Cardiac muscle cell (in vitro differentiated cells and primary cell): ENCODE results near the gene GGA1. TPM values are rescaled to one million over a fixed set of nuclear protein-coding genes. Genes with fewer than 3 reads are reported as not detected.
"Not testable (repeated sequence)": the region's sequence is repeated elsewhere in the genome, so short reads cannot be mapped to it uniquely, and the experiment has no call there.

Experiments
- DNase-seq, 2 donors: peaks; one replicate each; pipeline versions ENCODE4 v3.0.0 to v3.0.0-alpha.2; 2010 to 2017; ENCODE audit warnings: low read depth in 1 of 2, low spot score in 1 of 2
- H3K27ac ChIP-seq: fragments of 200-600 bp; sonication (generic); 2 replicates; pipeline ENCODE4 v1.5.1; 2016
- H3K27me3 ChIP-seq: fragments of 200-600 bp; sonication (generic); 2 replicates; pipeline ENCODE4 v1.6.0; 2016; ENCODE audit warnings: control low read depth
- H3K36me3 ChIP-seq: fragments of 200-600 bp; sonication (generic); 2 replicates; pipeline ENCODE4 v1.5.1; 2016; ENCODE audit warnings: control low read depth
- H3K4me1 ChIP-seq: fragments of 200-600 bp; sonication (generic); 2 replicates; pipeline ENCODE4 v1.8.1; 2017; ENCODE audit warnings: low read depth, mild to moderate bottlenecking, mixed run types
- H3K4me3 ChIP-seq: fragments of 200-600 bp; sonication (generic); 2 replicates; pipeline ENCODE4 v1.5.1; 2016; ENCODE audit warnings: mild to moderate bottlenecking
- H3K9me3 ChIP-seq: fragments of 200-600 bp; sonication (generic); 2 replicates; pipeline ENCODE4 v1.5.1; 2017; ENCODE audit warnings: low read depth, mild to moderate bottlenecking, control low read depth
- CTCF ChIP-seq: IDR thresholded peaks from 2 replicates; pipeline ENCODE4 v1.5.1; 2012; ENCODE audit warnings: low read depth, mild to moderate bottlenecking, low read length
- polyA plus RNA-seq: library from polyadenylated mRNA; unstranded; fragments of >200 nt; fragmentation: Nextera tagmentation; extraction: Ambion mirVana; gene quantifications from 2 replicates; pipeline ENCODE4 v1.2.1, GENCODE V29; 2016
- total RNA-seq: library from RNA; depleted of rRNA; stranded (reverse); fragments of >200 nt; gene quantifications from 2 replicates; pipeline ENCODE4 v1.2.3, GENCODE V29; 2016

Gene GGA1
- total and polyA plus RNA-seq, 2 experiments from 2014 or later, result 82.6 to 114 TPM

DNA sequence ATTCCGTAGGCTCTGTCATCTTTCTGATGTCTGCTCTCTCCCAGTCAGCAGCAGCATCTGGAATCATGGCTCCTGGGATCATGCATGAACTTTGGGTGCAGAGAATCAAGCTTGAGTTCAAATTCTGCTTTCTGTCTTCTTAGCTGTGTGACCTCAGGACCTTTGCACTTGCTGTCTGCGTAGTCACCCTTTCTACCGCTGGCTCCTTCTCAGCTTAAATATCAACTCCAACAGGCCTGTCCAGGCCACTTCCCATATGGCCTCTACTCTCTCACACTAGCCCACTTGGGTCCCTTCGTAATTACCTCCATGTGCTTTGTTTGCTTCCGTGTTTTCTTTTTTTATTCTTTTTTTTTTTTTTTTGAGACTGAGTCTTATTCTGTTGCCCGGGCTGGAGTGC lies 4.6 kb upstream of the GGA1 start:
- Histone ChIP-seq H3K27me3 (no peaks in the 10 kb centered on the region), H3K9me3 (no peaks in the 10 kb centered on the region), H3K36me3 (no peaks in the 10 kb centered on the region), H3K4me1 (peaks cover 8% of the 10 kb centered on the region), H3K27ac (no peak overlapping the region), H3K4me3 (no peak overlapping the region)
- TF ChIP-seq CTCF, result no peak
- DNase-seq, result no peak

GRCh38 chr22:37604875-37605274 lies 3.8 kb upstream of the GGA1 start:
- TF ChIP-seq CTCF, result no peak
- no peak overlapping the region for H3K27ac ChIP-seq
- no peaks in the 10 kb centered on the region for H3K9me3 ChIP-seq
- no peaks in the 10 kb centered on the region for H3K27me3 ChIP-seq
- DNase-seq, result no peak
- peaks cover 11% of the 10 kb centered on the region for H3K4me1 ChIP-seq
- H3K4me3 ChIP-seq, result no peak overlapping the region
- H3K36me3 ChIP-seq, result no peaks in the 10 kb centered on the region

DNA sequence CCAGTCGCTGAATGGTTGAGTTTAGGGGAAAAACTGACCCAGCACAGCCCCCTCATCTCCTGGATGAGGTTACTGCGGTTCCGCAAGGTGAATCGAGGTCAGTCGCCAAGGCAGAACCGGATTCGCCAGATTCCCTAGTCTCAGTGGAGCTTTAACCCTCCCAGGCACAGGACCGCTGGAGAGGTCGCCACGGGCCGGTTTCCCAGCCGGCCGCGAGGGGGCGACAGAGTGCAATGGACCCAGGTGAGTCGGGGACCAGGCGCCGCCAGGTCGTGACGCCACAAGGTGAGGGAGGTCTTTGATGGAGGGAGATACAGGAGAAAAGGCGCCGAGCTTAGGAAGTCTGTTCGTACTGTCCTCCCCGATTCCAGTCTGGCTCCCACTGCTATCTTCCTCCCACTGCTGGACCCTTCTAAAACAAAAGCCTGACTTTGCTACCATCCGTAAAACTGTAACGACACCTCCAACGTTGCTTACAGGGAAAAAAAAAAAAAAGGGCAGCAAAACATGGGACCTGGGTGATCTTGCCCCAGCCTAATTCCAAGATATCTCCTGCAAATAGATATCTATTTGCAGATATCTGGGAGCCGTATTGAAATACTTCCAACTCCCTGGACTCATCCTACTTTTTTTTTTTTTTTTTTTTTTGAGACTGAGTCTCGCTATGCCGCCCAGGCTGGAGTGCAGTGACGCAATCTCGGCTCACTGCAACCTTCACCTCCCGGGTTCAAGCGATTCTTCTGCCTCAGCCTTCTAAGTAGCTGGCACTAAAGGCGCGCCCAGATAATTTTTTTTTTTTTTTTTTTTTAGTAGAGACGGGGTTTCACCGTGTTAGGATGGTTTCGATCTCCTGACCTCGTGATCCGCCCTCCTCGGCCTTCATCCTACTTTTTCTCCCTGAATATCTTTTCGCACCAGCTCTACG lies 1.4 kb upstream of the GGA1 start:
- Histone ChIP-seq H3K4me3 (peak overlapping the region; percentile 55), H3K9me3 (no peaks in the 10 kb centered on the region), H3K27me3 (no peaks in the 10 kb centered on the region), H3K4me1 (peaks cover 10% of the 10 kb centered on the region), H3K27ac (peak overlapping the region; percentile 97), H3K36me3 (no peaks in the 10 kb centered on the region)
- peak; percentile 99 for TF ChIP-seq CTCF
- peak; percentile 68 to 88 for DNase-seq

DNA sequence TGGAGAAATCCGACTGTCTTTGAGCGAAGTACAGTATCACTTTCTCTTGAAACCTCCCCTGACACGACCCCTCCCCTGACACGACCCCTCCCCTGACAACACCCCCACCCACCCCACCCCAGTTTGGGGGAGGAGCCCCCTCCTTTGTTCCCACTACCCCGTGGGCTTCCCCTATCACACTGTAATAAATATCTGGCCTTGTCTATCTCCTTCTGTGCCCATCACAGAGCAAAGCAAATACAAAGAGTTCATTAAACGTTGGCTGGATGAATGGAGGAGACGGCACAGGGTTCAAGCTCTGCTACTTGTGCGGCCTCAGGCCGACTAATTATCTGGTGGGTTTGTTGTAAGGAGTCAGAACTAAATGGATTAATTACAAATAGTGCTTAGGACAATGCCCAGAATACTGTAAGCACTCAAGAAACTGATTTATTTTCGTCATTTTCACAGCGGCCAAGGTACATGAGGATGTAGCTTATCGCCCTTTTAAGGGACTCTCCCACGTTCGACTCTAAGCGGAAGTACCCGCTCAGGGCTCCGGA lies 628 bp upstream of the GGA1 start:
- Histone ChIP-seq H3K36me3 (no peaks in the 10 kb centered on the region), H3K4me3 (peak overlapping the region; percentile 55), H3K4me1 (peaks cover 10% of the 10 kb centered on the region), H3K27me3 (no peaks in the 10 kb centered on the region), H3K9me3 (no peaks in the 10 kb centered on the region), H3K27ac (peak overlapping the region; percentile 97)
- no peak for DNase-seq
- TF ChIP-seq CTCF, result no peak

GRCh38 chr22:37609240-37610152 lies 862 bp downstream of the GGA1 start:
- Histone ChIP-seq H3K36me3 (no peaks in the 10 kb centered on the region), H3K27me3 (no peaks in the 10 kb centered on the region), H3K4me1 (peaks cover 10% of the 10 kb centered on the region), H3K27ac (peak overlapping the region; percentile 97), H3K4me3 (peak overlapping the region; percentile 55), H3K9me3 (no peaks in the 10 kb centered on the region)
- no peak for TF ChIP-seq CTCF
- no peak for DNase-seq

GRCh38 chr22:37610153-37610475 lies 1.5 kb downstream of the GGA1 start:
- H3K9me3 ChIP-seq, H3K36me3 ChIP-seq, DNase-seq, H3K27me3 ChIP-seq: not testable (repeated sequence)
- Histone ChIP-seq H3K4me3 (peak overlapping the region; percentile 55), H3K4me1 (peaks cover 10% of the 10 kb centered on the region), H3K27ac (peak overlapping the region; percentile 97)
